IMR-90 (cell line): ENCODE results near the gene PDCD1. TPM values are rescaled to one million over a fixed set of nuclear protein-coding genes. Genes with fewer than 3 reads are reported as not detected.

Experiments used
- ATAC-seq: fragments of 200-7000 bp; cut with Tn5 transposase; 2 replicates; pipeline ENCODE4 v1.9.1; 2020; ENCODE audit warnings: low read depth, mild to moderate bottlenecking, moderate library complexity
- BruUV-seq: library from RNA; stranded (reverse); fragments of 400-500 nt; replicated peaks from 2 replicates; lab custom pipeline; 2021; lab: Mats Ljungman, UMichigan
- CTCF ChIA-PET: fragments of 300-600 bp; formaldehyde crosslinking; extraction: SDS; loops from one replicate; lab custom pipeline; 2021; ENCODE audit warnings: antibody characterized with exemption; lab: Yijun Ruan, JAX
- POLR2A ChIA-PET: fragments of 300-600 bp; sonication (Branson Sonifier 250); formaldehyde crosslinking; loops from one replicate; lab custom pipeline; 2022; ENCODE audit warnings: antibody characterized with exemption; ENCODE audit not compliant: unreplicated experiment; lab: Charles Lee
- DNase-seq: peaks from one replicate; pipeline ENCODE4 v3.0.0; 2013
- H2AFZ ChIP-seq: replicated peaks from 2 replicates; pipeline ENCODE3; 2013; ENCODE audit warnings: low read length, mild to moderate bottlenecking; ENCODE audit not compliant: poor library complexity
- H2AK5ac ChIP-seq: 2 replicates; pipeline ENCODE4 v1.6.1; 2013; ENCODE audit warnings: low read depth, low read length, inconsistent platforms
- H2AK9ac ChIP-seq: replicated peaks from 2 replicates; pipeline ENCODE3; 2013; ENCODE audit warnings: mild to moderate bottlenecking, low read depth, low read length, moderate library complexity; ENCODE audit not compliant: poor library complexity
- H2BK120ac ChIP-seq: 2 replicates; pipeline ENCODE4 v1.6.1; 2013; ENCODE audit warnings: low read depth, low read length, inconsistent platforms
- H2BK15ac ChIP-seq: 3 replicates; pipeline ENCODE4 v1.6.1; 2013; ENCODE audit warnings: low read depth, low read length, inconsistent platforms
- H2BK20ac ChIP-seq: 2 replicates; pipeline ENCODE4 v1.6.1; 2013; ENCODE audit warnings: low read depth, mild to moderate bottlenecking, inconsistent platforms, low read length, moderate library complexity
- H2BK5ac ChIP-seq: 2 replicates; pipeline ENCODE4 v1.6.1; 2013; ENCODE audit warnings: mild to moderate bottlenecking, low read depth, low read length, inconsistent platforms; ENCODE audit not compliant: poor library complexity, severe bottlenecking
- H3K14ac ChIP-seq: replicated peaks from 2 replicates; pipeline ENCODE4 v1.6.1; 2013; ENCODE audit warnings: low read depth, low read length, inconsistent platforms
- H3K18ac ChIP-seq: 2 replicates; pipeline ENCODE4 v1.6.1; 2013; ENCODE audit warnings: low read depth, low read length, control low read depth
- H3K23ac ChIP-seq: 2 replicates; pipeline ENCODE4 v1.6.1; 2013; ENCODE audit warnings: low read depth, low read length, inconsistent platforms
- H3K27ac ChIP-seq: 2 replicates; pipeline ENCODE4 v1.5.1; 2013; ENCODE audit warnings: mild to moderate bottlenecking, control low read depth, low read length; ENCODE audit not compliant: insufficient read depth
- H3K27me3 ChIP-seq: 2 replicates; pipeline ENCODE4 v1.6.1; 2013; ENCODE audit warnings: low read length; ENCODE audit not compliant: control insufficient read depth, insufficient read depth
- H3K36me3 ChIP-seq: 2 replicates; pipeline ENCODE4 v1.6.1; 2013; ENCODE audit warnings: low read length, mixed read lengths; ENCODE audit not compliant: control insufficient read depth, insufficient read depth
- H3K4ac ChIP-seq: 2 replicates; pipeline ENCODE4 v1.6.1; 2013; ENCODE audit warnings: low read depth, low read length, inconsistent platforms
- H3K4me1 ChIP-seq: 2 replicates; pipeline ENCODE4 v1.6.1; 2013; ENCODE audit warnings: low read length, mixed read lengths; ENCODE audit not compliant: control insufficient read depth, insufficient read depth
- H3K4me2 ChIP-seq: 2 replicates; pipeline ENCODE4 v1.6.1; 2013; ENCODE audit warnings: low read depth, mild to moderate bottlenecking, control low read depth, low read length, moderate library complexity
- H3K4me3 ChIP-seq: 2 replicates; pipeline ENCODE4 v1.5.1; 2013; ENCODE audit warnings: low read depth, mild to moderate bottlenecking, control low read depth, low read length, moderate library complexity; ENCODE audit not compliant: insufficient read depth
- H3K56ac ChIP-seq: 2 replicates; pipeline ENCODE4 v1.6.1; 2013; ENCODE audit warnings: low read length, inconsistent platforms; ENCODE audit not compliant: insufficient read depth; ENCODE audit errors: extremely low read depth
- H3K79me1 ChIP-seq, 2 experiments: 2 replicates each; pipeline ENCODE4 v1.6.1; 2013; ENCODE audit warnings: low read length in 2 of 2, inconsistent platforms in 1 of 2, low read depth in 1 of 2
- H3K9ac ChIP-seq: 2 replicates; pipeline ENCODE4 v1.6.1; 2013; ENCODE audit warnings: low read depth, low read length, control low read depth
- H3K9me1 ChIP-seq: 2 replicates; pipeline ENCODE4 v1.6.1; 2013; ENCODE audit warnings: low read length, inconsistent platforms; ENCODE audit not compliant: insufficient read depth
- H3K9me3 ChIP-seq: 2 replicates; pipeline ENCODE4 v1.6.1; 2013; ENCODE audit warnings: low read length; ENCODE audit not compliant: control insufficient read depth, insufficient read depth
- H4K20me1 ChIP-seq: 2 replicates; pipeline ENCODE4 v1.6.1; 2013; ENCODE audit warnings: low read length, inconsistent platforms; ENCODE audit not compliant: insufficient read depth
- H4K5ac ChIP-seq: 2 replicates; pipeline ENCODE4 v1.6.1; 2013; ENCODE audit warnings: mild to moderate bottlenecking, low read depth, low read length, control low read depth
- H4K8ac ChIP-seq, 2 experiments: 2 replicates each; pipeline ENCODE4 v1.6.1; 2013; ENCODE audit warnings: low read depth in 2 of 2, low read length in 2 of 2, control low read depth in 1 of 2, inconsistent platforms in 1 of 2
- H4K91ac ChIP-seq: 2 replicates; pipeline ENCODE4 v1.6.1; 2013; ENCODE audit warnings: low read depth, low read length, inconsistent platforms; ENCODE audit not compliant: insufficient read depth
- BHLHE40 ChIP-seq: fragments of 150-350 bp; IDR thresholded peaks from 2 replicates; pipeline ENCODE4 v1.6.1; 2016; ENCODE audit warnings: mild to moderate bottlenecking, low read depth, low read length
- CEBPB ChIP-seq: IDR thresholded peaks from 2 replicates; pipeline ENCODE4 v1.6.1; 2012; ENCODE audit warnings: low read depth, low read length, improper control_type of control experiment
- CHD1 ChIP-seq: IDR thresholded peaks from 2 replicates; pipeline ENCODE4 v1.6.1; 2012; ENCODE audit warnings: low read depth, low read length, improper control_type of control experiment
- FOS ChIP-seq: fragments of 150-350 bp; IDR thresholded peaks from 2 replicates; pipeline ENCODE4 v1.6.1; 2016; ENCODE audit warnings: low read depth, low read length
- MAFK ChIP-seq: IDR thresholded peaks from 2 replicates; pipeline ENCODE4 v1.6.1; 2012; ENCODE audit warnings: low read depth, low read length, improper control_type of control experiment
- MAZ ChIP-seq: IDR thresholded peaks from 2 replicates; pipeline ENCODE4 v1.6.1; 2012; ENCODE audit warnings: low read depth, mild to moderate bottlenecking, low read length, improper control_type of control experiment, moderate library complexity, borderline replicate concordance
- MXI1 ChIP-seq: IDR thresholded peaks from 2 replicates; pipeline ENCODE4 v1.6.1; 2012; ENCODE audit warnings: low read depth, mild to moderate bottlenecking, low read length, moderate library complexity, borderline replicate concordance
- NFE2L2 ChIP-seq: fragments of 150-350 bp; IDR thresholded peaks from 2 replicates; pipeline ENCODE4 v1.6.1; 2016; ENCODE audit warnings: low read depth, mild to moderate bottlenecking, low read length
- POLR2A ChIP-seq: IDR thresholded peaks from 2 replicates; pipeline ENCODE4 v1.6.1; 2012; ENCODE audit warnings: mild to moderate bottlenecking, low read depth, low read length
- RCOR1 ChIP-seq: IDR thresholded peaks from 2 replicates; pipeline ENCODE4 v1.6.1; 2012; ENCODE audit warnings: mild to moderate bottlenecking, low read length, improper control_type of control experiment; ENCODE audit not compliant: insufficient replicate concordance
- WGBS, 2 experiments: methylation state at CpG; one replicate each; pipeline versions ENCODE4 v1.1.5 to v1.1.7; 2013; ENCODE audit warnings: missing lambda C conversion rate in 2 of 2; ENCODE audit not compliant: insufficient read length in 1 of 2; ENCODE audit errors: extremely low coverage in 2 of 2; 5-methylcytosine and 5-hydroxymethylcytosine counted together
- dilution Hi-C: fragments of 300-500 bp; cut with HindIII; formaldehyde crosslinking; loops from one replicate; pipeline ENCODE4 v1.14.3; 2018; ENCODE audit warnings: low sequenced_read_pairs; ENCODE audit not compliant: unreplicated experiment
- in situ Hi-C: fragments of 300-500 bp; cut with MboI; formaldehyde crosslinking; loops from 3 replicates; pipeline ENCODE4 v1.14.3; 2019; ENCODE audit warnings: low sequenced_read_pairs, inconsistent platforms, mixed read lengths
- intact Hi-C: fragments of 100-400 bp; cut with micrococcal nuclease; formaldehyde crosslinking; loops from 2 replicates; pipeline ENCODE4 v1.10.0; 2022
- polyA plus RNA-seq, 3 experiments: library from polyadenylated mRNA; depleted of rRNA; stranded (reverse); fragments of >200 nt; gene quantifications; 2 replicates each; pipeline ENCODE4 v1.2.3, GENCODE V29; 2012; ENCODE audit warnings: low replicate concordance in 1 of 3
- total RNA-seq: library from RNA; depleted of rRNA; stranded (reverse); fragments of >200 nt; gene quantifications from 2 replicates; pipeline ENCODE4 v1.2.3, GENCODE V29; 2012
- TF ChIP-seq, protein P1 (sequence below): fragments of 150-350 bp; IDR thresholded peaks from 2 replicates; pipeline ENCODE4 v1.6.1; 2016; ENCODE audit warnings: low read depth, mild to moderate bottlenecking, low read length, moderate library complexity, borderline replicate concordance
- TF ChIP-seq, protein P2 (sequence below): conservative IDR thresholded peaks from 2 replicates; pipeline ENCODE4 v1.5.1; 2012; ENCODE audit warnings: mild to moderate bottlenecking, low read depth, low read length, improper control_type of control experiment

PDCD1 gene
- total and polyA plus RNA-seq, 2 of the 4 experiments (the other 2 are of a cell fraction): not detected

GRCh38 chr2:241843321-241844065, 15.2 kb downstream of the PDCD1 start:
- Histone ChIP-seq H3K4me2 (no peak overlapping the region), H3K4ac (no peak overlapping the region), H3K14ac (no peak overlapping the region), H4K91ac (no peak overlapping the region), H3K27me3 (peaks cover 13% of the 10 kb centered on the region), H3K9ac (no peak overlapping the region), H4K5ac (no peak overlapping the region), H3K18ac (no peak overlapping the region), H3K56ac (no peak overlapping the region), H3K36me3 (no peaks in the 10 kb centered on the region), H2BK5ac (no peak overlapping the region), H3K4me3 (no peak overlapping the region), H2BK20ac (no peak overlapping the region), H3K4me1 (no peaks in the 10 kb centered on the region), H2AK9ac (peak overlapping the region; percentile 55), H3K23ac (no peak overlapping the region), H3K9me1 (no peaks in the 10 kb centered on the region), H2AK5ac (no peak overlapping the region), H3K9me3 (no peaks in the 10 kb centered on the region), H4K8ac (no peak overlapping the region), H3K27ac (no peak overlapping the region), H4K20me1 (no peaks in the 10 kb centered on the region), H2BK120ac (no peak overlapping the region), H2BK15ac (no peak overlapping the region), H2AFZ (peak overlapping the region; percentile 43), H3K79me1 (no peaks in the 10 kb centered on the region)
- DNase-seq (no peak), ATAC-seq (no peak)
- intact Hi-C loops (no loop called here), in situ Hi-C loops (no loop called here), dilution Hi-C loops (no loop called here)
- TF ChIP-seq MAFK (no peak), RCOR1 (no peak), CHD1 (no peak), NFE2L2 (no peak), POLR2A (no peak), FOS (no peak), MXI1 (no peak), CEBPB (no peak), BHLHE40 (no peak), MAZ (no peak)
- TF ChIP-seq, protein P1, sequence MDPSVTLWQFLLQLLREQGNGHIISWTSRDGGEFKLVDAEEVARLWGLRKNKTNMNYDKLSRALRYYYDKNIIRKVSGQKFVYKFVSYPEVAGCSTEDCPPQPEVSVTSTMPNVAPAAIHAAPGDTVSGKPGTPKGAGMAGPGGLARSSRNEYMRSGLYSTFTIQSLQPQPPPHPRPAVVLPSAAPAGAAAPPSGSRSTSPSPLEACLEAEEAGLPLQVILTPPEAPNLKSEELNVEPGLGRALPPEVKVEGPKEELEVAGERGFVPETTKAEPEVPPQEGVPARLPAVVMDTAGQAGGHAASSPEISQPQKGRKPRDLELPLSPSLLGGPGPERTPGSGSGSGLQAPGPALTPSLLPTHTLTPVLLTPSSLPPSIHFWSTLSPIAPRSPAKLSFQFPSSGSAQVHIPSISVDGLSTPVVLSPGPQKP: no peak
- TF ChIP-seq, protein P2, sequence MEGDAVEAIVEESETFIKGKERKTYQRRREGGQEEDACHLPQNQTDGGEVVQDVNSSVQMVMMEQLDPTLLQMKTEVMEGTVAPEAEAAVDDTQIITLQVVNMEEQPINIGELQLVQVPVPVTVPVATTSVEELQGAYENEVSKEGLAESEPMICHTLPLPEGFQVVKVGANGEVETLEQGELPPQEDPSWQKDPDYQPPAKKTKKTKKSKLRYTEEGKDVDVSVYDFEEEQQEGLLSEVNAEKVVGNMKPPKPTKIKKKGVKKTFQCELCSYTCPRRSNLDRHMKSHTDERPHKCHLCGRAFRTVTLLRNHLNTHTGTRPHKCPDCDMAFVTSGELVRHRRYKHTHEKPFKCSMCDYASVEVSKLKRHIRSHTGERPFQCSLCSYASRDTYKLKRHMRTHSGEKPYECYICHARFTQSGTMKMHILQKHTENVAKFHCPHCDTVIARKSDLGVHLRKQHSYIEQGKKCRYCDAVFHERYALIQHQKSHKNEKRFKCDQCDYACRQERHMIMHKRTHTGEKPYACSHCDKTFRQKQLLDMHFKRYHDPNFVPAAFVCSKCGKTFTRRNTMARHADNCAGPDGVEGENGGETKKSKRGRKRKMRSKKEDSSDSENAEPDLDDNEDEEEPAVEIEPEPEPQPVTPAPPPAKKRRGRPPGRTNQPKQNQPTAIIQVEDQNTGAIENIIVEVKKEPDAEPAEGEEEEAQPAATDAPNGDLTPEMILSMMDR: no peak
- POLR2A ChIA-PET: no interaction called here
- CTCF ChIA-PET: no interaction called here
- 80% methylated on average over 12 of the region's 52 CpGs; no CpG with 5 or more reads in 1 of the 2 experiments for WGBS, 2 experiments
- BruUV-seq: no TSS peak
